IPS DF 6.9 (cell line): ENCODE measurements around the gene GPX1.

Source experiments
- DNase-seq: peaks from one replicate; pipeline ENCODE4 v3.0.0-alpha.2; 2013; ENCODE audit warnings: low read depth, low spot score
- H3K27ac ChIP-seq: one replicate; pipeline ENCODE4 v1.5.1; 2013; ENCODE audit warnings: low read length, control low read depth
- H3K27me3 ChIP-seq: 2 replicates; pipeline ENCODE4 v1.6.1; 2013; ENCODE audit warnings: mild to moderate bottlenecking, low read length; ENCODE audit not compliant: control insufficient read depth, insufficient read depth
- H3K36me3 ChIP-seq: 2 replicates; pipeline ENCODE4 v1.6.1; 2013; ENCODE audit warnings: low read length; ENCODE audit not compliant: control insufficient read depth, insufficient read depth
- H3K4me1 ChIP-seq: 2 replicates; pipeline ENCODE4 v1.6.1; 2013; ENCODE audit warnings: low read length; ENCODE audit not compliant: control insufficient read depth, insufficient read depth
- H3K4me3 ChIP-seq: 2 replicates; pipeline ENCODE4 v1.5.1; 2013; ENCODE audit warnings: mild to moderate bottlenecking, low read length
- H3K9me3 ChIP-seq: 2 replicates; pipeline ENCODE4 v1.6.1; 2013; ENCODE audit warnings: low read length, inconsistent platforms; ENCODE audit not compliant: control insufficient read depth, insufficient read depth
- WGBS: extraction: QIAGEN DNeasy Blood & Tissue Kit; methylation state at CpG from one replicate; pipeline ENCODE4 v1.1.7; 2013; ENCODE audit warnings: mixed read lengths, missing lambda C conversion rate; ENCODE audit not compliant: insufficient read length, insufficient coverage; 5-methylcytosine and 5-hydroxymethylcytosine counted together

GPX1 gene

GRCh38 chr3:49387721-49388120 lies 29.6 kb upstream of the GPX1 start:
- H3K4me3 ChIP-seq: no peak overlapping the region
- no peaks in the 10 kb centered on the region for H3K27me3 ChIP-seq
- no peaks in the 10 kb centered on the region for H3K4me1 ChIP-seq
- H3K27ac ChIP-seq: no peak overlapping the region
- H3K36me3 ChIP-seq: no peaks in the 10 kb centered on the region
- DNase-seq: no peak
- H3K9me3 ChIP-seq: no peaks in the 10 kb centered on the region
- WGBS: no CpG with 5 or more reads among the region's 2 CpGs

- Histone ChIP-seq H3K27ac (no peak overlapping the region), H3K4me1 (no peaks in the 10 kb centered on the region), H3K9me3 (no peaks in the 10 kb centered on the region), H3K27me3 (no peaks in the 10 kb centered on the region), H3K4me3 (no peak overlapping the region), H3K36me3 (no peaks in the 10 kb centered on the region)
- no peak for DNase-seq
- WGBS: no CpG with 5 or more reads among the region's 11 CpGs
Observed at GRCh38 chr3:49386056-49386756, 28.1 kb upstream of the GPX1 start.

- Histone ChIP-seq H3K27me3 (no peaks in the 10 kb centered on the region), H3K27ac (no peak overlapping the region), H3K9me3 (no peaks in the 10 kb centered on the region), H3K36me3 (no peaks in the 10 kb centered on the region), H3K4me1 (no peaks in the 10 kb centered on the region), H3K4me3 (no peak overlapping the region)
- no CpG with 5 or more reads among the region's 1 CpG for WGBS
- DNase-seq: no peak
Observed at GRCh38 chr3:49385617-49386016, 27.5 kb upstream of the GPX1 start.

DNA sequence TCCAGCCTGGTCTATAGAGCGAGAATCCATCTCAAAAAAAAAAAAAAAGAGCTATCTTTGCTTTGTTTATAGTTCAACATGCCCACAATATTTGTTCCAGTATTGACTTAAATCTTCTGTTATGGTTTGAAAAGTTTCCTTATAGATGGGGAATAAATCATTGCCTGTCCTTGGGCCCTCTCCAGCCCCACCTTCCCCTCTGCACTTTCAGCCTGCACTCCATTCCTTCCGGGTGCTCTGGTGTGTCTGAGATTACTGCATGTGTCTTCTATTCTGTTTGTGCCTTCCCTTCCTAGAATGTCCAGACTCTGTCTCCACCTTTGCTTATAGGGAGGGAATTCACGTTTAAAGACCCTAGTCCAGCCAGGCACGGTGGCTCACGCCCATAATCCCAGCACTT lies 25.2 kb upstream of the GPX1 start:
- H3K9me3 ChIP-seq: no peaks in the 10 kb centered on the region
- no CpG with 5 or more reads among the region's 5 CpGs for WGBS
- H3K27ac ChIP-seq: no peak overlapping the region

GRCh38 chr3:49378249-49378895 lies 20.2 kb upstream of the GPX1 start:
- H3K4me3 ChIP-seq: no peak overlapping the region
- no peaks in the 10 kb centered on the region for H3K36me3 ChIP-seq
- no peak for DNase-seq
- H3K27me3 ChIP-seq: no peaks in the 10 kb centered on the region
- H3K9me3 ChIP-seq: no peaks in the 10 kb centered on the region
- no CpG with 5 or more reads among the region's 11 CpGs for WGBS
- no peak overlapping the region for H3K27ac ChIP-seq
- H3K4me1 ChIP-seq: no peaks in the 10 kb centered on the region

More for the DNA sequence above, 25.2 kb upstream of the GPX1 start:
- H3K36me3 ChIP-seq: no peaks in the 10 kb centered on the region
- H3K27me3 ChIP-seq: no peaks in the 10 kb centered on the region
- no peaks in the 10 kb centered on the region for H3K4me1 ChIP-seq
- no peak overlapping the region for H3K4me3 ChIP-seq
- no peak for DNase-seq

DNA sequence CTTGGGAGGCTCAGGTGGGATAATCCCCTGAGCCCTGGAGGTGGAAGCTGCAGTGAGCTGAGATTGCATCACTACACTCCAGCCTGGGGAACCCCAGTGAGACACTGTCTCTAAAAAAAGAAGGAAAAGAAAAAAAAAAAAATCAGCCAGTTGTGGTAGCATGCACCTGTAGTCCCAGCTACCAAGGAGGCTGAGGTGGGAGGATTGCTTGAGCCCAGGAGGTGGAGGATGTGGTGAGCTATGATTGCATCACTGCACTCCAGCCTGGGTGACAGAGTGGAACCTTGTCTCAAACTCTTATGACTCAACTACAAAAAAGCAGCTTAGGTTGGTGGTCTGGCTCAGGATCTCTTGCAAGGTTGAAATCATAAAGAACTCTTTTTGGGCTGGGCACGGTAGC lies 19.3 kb upstream of the GPX1 start:
- Histone ChIP-seq H3K27me3 (no peaks in the 10 kb centered on the region), H3K4me1 (no peaks in the 10 kb centered on the region), H3K9me3 (no peaks in the 10 kb centered on the region), H3K4me3 (no peak overlapping the region), H3K27ac (no peak overlapping the region), H3K36me3 (no peaks in the 10 kb centered on the region)
- no peak for DNase-seq
- no CpG with 5 or more reads among the region's 1 CpG for WGBS

DNA sequence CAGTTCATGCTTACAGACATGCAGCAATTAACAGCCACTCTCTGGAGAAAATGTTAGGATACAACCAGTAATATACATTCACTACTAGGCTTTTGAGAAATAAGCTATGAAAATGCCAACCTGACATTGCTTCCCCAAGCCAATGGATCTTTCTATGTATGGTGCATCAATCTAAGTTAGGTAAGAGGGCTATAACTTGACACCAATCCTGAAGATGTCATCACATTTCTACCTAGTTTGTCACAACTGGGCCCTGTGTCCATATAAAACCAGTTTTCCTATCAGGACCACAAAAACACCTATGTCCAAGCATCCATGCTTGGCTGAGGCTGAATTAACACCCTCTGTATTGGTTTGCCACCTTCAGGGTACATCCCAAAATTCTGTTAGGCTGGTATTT lies 13.8 kb upstream of the GPX1 start:
- Histone ChIP-seq H3K9me3 (no peaks in the 10 kb centered on the region), H3K27me3 (no peaks in the 10 kb centered on the region), H3K4me3 (no peak overlapping the region), H3K27ac (no peak overlapping the region), H3K4me1 (no peaks in the 10 kb centered on the region), H3K36me3 (peaks cover 6% of the 10 kb centered on the region)
- no peak for DNase-seq

DNA sequence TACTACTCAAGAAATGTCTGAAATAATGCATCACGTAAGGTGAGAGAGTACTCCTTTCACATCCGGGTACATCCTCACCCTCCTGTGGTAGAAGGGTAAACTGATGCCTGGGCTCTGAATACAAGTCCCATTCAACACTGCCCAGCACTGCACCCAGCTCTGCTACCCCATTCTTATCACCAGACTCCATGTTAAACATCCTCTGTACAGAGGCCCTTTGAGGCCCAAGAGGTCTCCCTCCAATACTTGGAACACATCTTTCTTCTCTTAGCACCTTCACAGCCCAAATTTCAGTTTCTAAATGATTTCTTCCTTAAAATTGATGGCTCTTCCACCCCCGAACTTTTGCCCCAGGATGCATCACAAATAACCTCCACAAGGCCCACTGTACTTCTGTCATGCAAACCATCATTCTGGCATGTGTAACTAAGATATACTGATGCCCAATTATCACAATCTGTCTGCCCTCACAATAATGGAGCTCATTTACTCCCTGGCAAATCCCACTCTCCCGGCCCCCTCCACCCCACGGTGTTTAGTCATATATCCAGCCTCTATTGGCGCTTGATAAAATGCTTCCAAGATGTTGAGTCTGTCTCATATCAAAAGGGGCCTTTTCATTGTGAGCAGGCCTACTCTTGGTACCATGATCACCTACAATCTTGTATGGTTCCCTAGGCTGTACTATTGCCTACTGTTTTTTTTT lies 12.6 kb upstream of the GPX1 start:
- Histone ChIP-seq H3K9me3 (no peaks in the 10 kb centered on the region), H3K27me3 (no peaks in the 10 kb centered on the region), H3K27ac (no peak overlapping the region), H3K4me3 (no peak overlapping the region), H3K36me3 (peaks cover 13% of the 10 kb centered on the region), H3K4me1 (no peaks in the 10 kb centered on the region)
- no peak for DNase-seq
- no CpG with 5 or more reads among the region's 6 CpGs for WGBS

DNA sequence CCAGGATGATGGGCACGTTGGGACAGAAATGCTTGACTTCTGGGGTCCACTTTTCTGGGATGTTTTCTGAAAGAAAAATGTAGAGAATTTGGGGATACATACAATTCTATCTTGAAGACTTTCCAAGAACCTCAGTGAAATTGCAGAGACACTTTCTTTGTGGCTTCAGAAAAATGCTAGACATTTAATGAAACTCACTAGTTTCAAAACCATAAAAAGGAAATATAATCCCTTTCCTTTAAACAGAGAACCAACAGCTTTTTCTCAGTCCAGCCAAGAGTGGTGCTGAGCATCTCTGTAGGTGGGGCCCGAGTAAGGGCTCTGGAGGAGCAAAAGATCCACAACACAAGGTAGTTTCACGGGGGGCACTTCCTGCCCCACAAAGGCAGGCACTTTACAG lies 4.4 kb upstream of the GPX1 start:
- Histone ChIP-seq H3K27ac (no peak overlapping the region), H3K4me3 (no peak overlapping the region), H3K36me3 (peaks cover 18% of the 10 kb centered on the region), H3K9me3 (no peaks in the 10 kb centered on the region), H3K27me3 (no peaks in the 10 kb centered on the region), H3K4me1 (peaks cover 2% of the 10 kb centered on the region; the same call in 1 of the 2 replicates)
- no peak for DNase-seq
- WGBS: no CpG with 5 or more reads among the region's 3 CpGs

- DNase-seq: no peak
- Histone ChIP-seq H3K4me3 (no peak overlapping the region), H3K4me1 (peaks cover 3% of the 10 kb centered on the region; the same call in 1 of the 2 replicates), H3K36me3 (peaks cover 12% of the 10 kb centered on the region; the same call in 1 of the 2 replicates), H3K9me3 (no peaks in the 10 kb centered on the region), H3K27me3 (no peaks in the 10 kb centered on the region), H3K27ac (no peak overlapping the region)
- WGBS: no CpG with 5 or more reads among the region's 2 CpGs
Observed at GRCh38 chr3:49359623-49360022, 1.5 kb upstream of the GPX1 start.
